SK-N-SH treated with all-trans-retinoic acid at 6 μM for 48 hours (cell line): ENCODE measurements around the gene REV3L.

ENCODE experiments used
- ATAC-seq: fragments of 200-7000 bp; cut with Tn5 transposase; 3 replicates; pipeline ENCODE4 v1.9.1; 2020; ENCODE audit warnings: mild to moderate bottlenecking, moderate library complexity
- ARNTL ChIP-seq: fragments of 450-650 bp; formaldehyde crosslinking; IDR thresholded peaks from 2 replicates; pipeline ENCODE4 v1.5.0; 2020; ENCODE audit warnings: low read depth, mild to moderate bottlenecking, moderate library complexity, borderline replicate concordance
- BACH2 ChIP-seq: fragments of 250-450 bp; sonication (Bioruptor Pico); IDR thresholded peaks from 2 replicates; pipeline ENCODE4 v1.9.0; 2021; ENCODE audit warnings: mild to moderate bottlenecking, borderline replicate concordance
- CREB5 ChIP-seq: fragments of 250-450 bp; sonication (Bioruptor Pico); IDR thresholded peaks from 2 replicates; pipeline ENCODE4 v1.5.1; 2020; ENCODE audit warnings: low read depth, mild to moderate bottlenecking, moderate library complexity
- CSDC2 ChIP-seq: fragments of 250-450 bp; sonication (Bioruptor Pico); IDR thresholded peaks from 2 replicates; pipeline ENCODE4 v1.5.0; 2020; ENCODE audit warnings: mild to moderate bottlenecking, moderate library complexity
- CSRNP3 ChIP-seq: fragments of 250-450 bp; sonication (Bioruptor Pico); IDR thresholded peaks from 2 replicates; pipeline ENCODE4 v1.5.1; 2021; ENCODE audit warnings: mild to moderate bottlenecking, moderate library complexity
- ESRRG ChIP-seq: fragments of 250-450 bp; sonication (Bioruptor Pico); IDR thresholded peaks from 2 replicates; pipeline ENCODE4 v1.6.1; 2021; ENCODE audit warnings: mild to moderate bottlenecking
- GLIS3 ChIP-seq: fragments of 250-450 bp; sonication (Bioruptor Pico); IDR thresholded peaks from 2 replicates; pipeline ENCODE4 v1.5.0; 2020; ENCODE audit warnings: mild to moderate bottlenecking, moderate library complexity
- ISL1 ChIP-seq: fragments of 250-450 bp; sonication (Bioruptor Pico); IDR thresholded peaks from 2 replicates; pipeline ENCODE4 v2.1.2; 2022; ENCODE audit warnings: mild to moderate bottlenecking, moderate library complexity
- OSR1 ChIP-seq: fragments of 250-450 bp; sonication (Bioruptor Pico); IDR thresholded peaks from 2 replicates; pipeline ENCODE4 v1.8.0; 2022; ENCODE audit warnings: moderate library complexity, mild to moderate bottlenecking, inconsistent platforms
- PATZ1 ChIP-seq: fragments of 250-450 bp; sonication (Bioruptor Pico); IDR thresholded peaks from 2 replicates; pipeline ENCODE4 v1.8.0; 2020; ENCODE audit warnings: mild to moderate bottlenecking, moderate library complexity, borderline replicate concordance
- PPARA ChIP-seq: fragments of 250-450 bp; sonication (Bioruptor Pico); IDR thresholded peaks from 2 replicates; pipeline ENCODE4 v1.5.0; 2020; ENCODE audit warnings: mild to moderate bottlenecking, borderline replicate concordance
- RARB ChIP-seq: fragments of 250-450 bp; sonication (Bioruptor Pico); IDR thresholded peaks from 2 replicates; pipeline ENCODE4 v1.8.0; 2021; ENCODE audit warnings: mild to moderate bottlenecking, moderate library complexity
- SNAI2 ChIP-seq: fragments of 250-450 bp; sonication (Bioruptor Pico); IDR thresholded peaks from 2 replicates; pipeline ENCODE4 v1.5.0; 2020; ENCODE audit warnings: mild to moderate bottlenecking, moderate library complexity
- TCF4 ChIP-seq: fragments of 250-450 bp; sonication (Bioruptor Pico); IDR thresholded peaks from 2 replicates; pipeline ENCODE4 v1.8.0; 2021; ENCODE audit warnings: mild to moderate bottlenecking, moderate library complexity, borderline replicate concordance
- TOX ChIP-seq: fragments of 250-450 bp; sonication (Bioruptor Pico); IDR thresholded peaks from 2 replicates; pipeline ENCODE4 v1.8.0; 2021; ENCODE audit warnings: mild to moderate bottlenecking, moderate library complexity, borderline replicate concordance
- TSHZ2 ChIP-seq: fragments of 250-450 bp; sonication (Bioruptor Pico); IDR thresholded peaks from 2 replicates; pipeline ENCODE4 v1.5.0; 2020; ENCODE audit warnings: mild to moderate bottlenecking, moderate library complexity
- ZC3H10 ChIP-seq: fragments of 250-450 bp; sonication (Bioruptor Pico); IDR thresholded peaks from 2 replicates; pipeline ENCODE4 v1.5.1; 2021; ENCODE audit warnings: mild to moderate bottlenecking, moderate library complexity
- ZFP3 ChIP-seq: fragments of 250-450 bp; sonication (Bioruptor Pico); IDR thresholded peaks from 2 replicates; pipeline ENCODE4 v1.5.0; 2020; ENCODE audit warnings: mild to moderate bottlenecking, moderate library complexity
- ZFP30 ChIP-seq: fragments of 450-650 bp; formaldehyde crosslinking; IDR thresholded peaks from 2 replicates; pipeline ENCODE4 v1.5.0; 2022; ENCODE audit warnings: mild to moderate bottlenecking, moderate library complexity
- ZNF70 ChIP-seq: fragments of 450-650 bp; formaldehyde crosslinking; IDR thresholded peaks from 2 replicates; pipeline ENCODE4 v1.5.0; 2020; ENCODE audit warnings: mild to moderate bottlenecking, moderate library complexity
- ZNF8 ChIP-seq: fragments of 450-650 bp; formaldehyde crosslinking; IDR thresholded peaks from 2 replicates; pipeline ENCODE4 v1.5.0; 2020; ENCODE audit warnings: mild to moderate bottlenecking, moderate library complexity
- TF ChIP-seq, protein P1 (sequence below): fragments of 250-450 bp; sonication (Bioruptor Pico); IDR thresholded peaks from 2 replicates; pipeline ENCODE4 v1.8.0; 2021; ENCODE audit warnings: low read depth, mild to moderate bottlenecking, moderate library complexity, borderline replicate concordance

The REV3L gene

DNA sequence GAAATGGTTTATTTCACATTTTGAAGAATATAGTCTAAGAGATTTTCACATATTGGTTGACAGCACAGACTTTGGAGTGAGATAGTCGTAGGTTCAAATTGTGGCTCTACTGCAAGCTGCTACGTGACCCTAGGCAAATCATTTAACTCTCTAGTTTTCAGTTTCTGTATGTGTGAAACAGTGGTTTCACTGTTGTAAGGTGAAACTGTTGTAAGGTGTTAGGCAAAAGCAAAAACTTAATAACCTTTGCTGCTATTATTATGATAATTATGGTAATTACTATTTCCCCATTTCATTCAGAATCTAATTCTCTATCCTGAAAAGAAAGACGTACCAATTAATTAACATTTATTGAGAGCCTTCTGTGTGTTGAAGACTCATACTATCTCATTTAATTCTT lies 144.2 kb downstream of the REV3L start:
- no peak for ATAC-seq
- no peak for TF ChIP-seq TCF4 (CRISPR knock-in tag)
- TF ChIP-seq ISL1 (CRISPR knock-in tag), result no peak
- TF ChIP-seq CREB5, result no peak
- no peak for TF ChIP-seq PATZ1 (CRISPR knock-in tag)
- TF ChIP-seq OSR1 (CRISPR knock-in tag), result no peak
- TF ChIP-seq PPARA (CRISPR knock-in tag), result no peak
- no peak for TF ChIP-seq TOX (CRISPR knock-in tag)
- TF ChIP-seq BACH2, result no peak
- TF ChIP-seq ARNTL (CRISPR knock-in tag), result no peak
- no peak for TF ChIP-seq CSDC2 (CRISPR knock-in tag)
- TF ChIP-seq TSHZ2 (CRISPR knock-in tag), result no peak
- TF ChIP-seq, protein P1, sequence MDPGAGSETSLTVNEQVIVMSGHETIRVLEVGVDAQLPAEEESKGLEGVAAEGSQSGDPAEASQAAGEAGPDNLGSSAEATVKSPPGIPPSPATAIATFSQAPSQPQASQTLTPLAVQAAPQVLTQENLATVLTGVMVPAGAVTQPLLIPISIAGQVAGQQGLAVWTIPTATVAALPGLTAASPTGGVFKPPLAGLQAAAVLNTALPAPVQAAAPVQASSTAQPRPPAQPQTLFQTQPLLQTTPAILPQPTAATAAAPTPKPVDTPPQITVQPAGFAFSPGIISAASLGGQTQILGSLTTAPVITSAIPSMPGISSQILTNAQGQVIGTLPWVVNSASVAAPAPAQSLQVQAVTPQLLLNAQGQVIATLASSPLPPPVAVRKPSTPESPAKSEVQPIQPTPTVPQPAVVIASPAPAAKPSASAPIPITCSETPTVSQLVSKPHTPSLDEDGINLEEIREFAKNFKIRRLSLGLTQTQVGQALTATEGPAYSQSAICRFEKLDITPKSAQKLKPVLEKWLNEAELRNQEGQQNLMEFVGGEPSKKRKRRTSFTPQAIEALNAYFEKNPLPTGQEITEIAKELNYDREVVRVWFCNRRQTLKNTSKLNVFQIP, result no peak
- TF ChIP-seq RARB (CRISPR knock-in tag), result no peak
- TF ChIP-seq ZNF8 (CRISPR knock-in tag), result no peak
- no peak for TF ChIP-seq CSRNP3 (CRISPR knock-in tag)
- no peak for TF ChIP-seq GLIS3

GRCh38 chr6:111337829-111338236 lies 145.2 kb downstream of the REV3L start:
- ATAC-seq, result no peak
- no peak for TF ChIP-seq ZNF70 (CRISPR knock-in tag)
- no peak for TF ChIP-seq ZFP3
- TF ChIP-seq, protein P1, result no peak
- no peak for TF ChIP-seq ISL1 (CRISPR knock-in tag)
- no peak for TF ChIP-seq OSR1 (CRISPR knock-in tag)
- TF ChIP-seq ZNF8 (CRISPR knock-in tag), result no peak
- no peak for TF ChIP-seq ZFP30 (CRISPR knock-in tag)
- no peak for TF ChIP-seq GLIS3
- TF ChIP-seq TOX (CRISPR knock-in tag), result no peak
- no peak for TF ChIP-seq ESRRG
- TF ChIP-seq SNAI2 (CRISPR knock-in tag), result no peak
- no peak for TF ChIP-seq BACH2
- TF ChIP-seq PATZ1 (CRISPR knock-in tag), result no peak
- TF ChIP-seq CSRNP3 (CRISPR knock-in tag), result no peak
- no peak for TF ChIP-seq CREB5
- no peak for TF ChIP-seq ZC3H10 (CRISPR knock-in tag)
- TF ChIP-seq ARNTL (CRISPR knock-in tag), result no peak
- TF ChIP-seq RARB (CRISPR knock-in tag), result no peak
- TF ChIP-seq PPARA (CRISPR knock-in tag), result no peak
